ENCODE measurements around the gene PPP1CB.
A peak's percentile ranks its signal among the peaks of the same experiment; 100 is the strongest.
"Not testable (repeated sequence)": the region's sequence is repeated elsewhere in the genome, so short reads cannot be mapped to it uniquely, and the experiment has no call there.

Gene PPP1CB

GRCh38 chr2:28780496-28780895 is 28.9 kb downstream of the PPP1CB start:
- H3K27ac ChIP-seq (ENCODE audit: low read depth, low read length) = no peak overlapping the region
- no peaks in the 10 kb centered on the region for H3K9me3 ChIP-seq (ENCODE audit: insufficient read depth, low read depth, low read length)
- no peaks in the 10 kb centered on the region for H3K4me1 ChIP-seq (ENCODE audit: insufficient read depth, low read length)
- peaks cover 91% of the 10 kb centered on the region for H3K36me3 ChIP-seq (ENCODE audit: insufficient read depth, low read length)
- H3K4me3 ChIP-seq (ENCODE audit: low read length) = no peak overlapping the region
- no peak overlapping the region for H3K9ac ChIP-seq (ENCODE audit: low read depth, low read length)
- no peaks in the 10 kb centered on the region for H3K27me3 ChIP-seq (ENCODE audit: insufficient read depth, low read length)
- 93% methylated on average over 2 of the region's 2 CpGs for WGBS

- no peaks in the 10 kb centered on the region for H3K9me3 ChIP-seq (ENCODE audit: insufficient read depth, low read depth, low read length)
- peaks cover 95% of the 10 kb centered on the region for H3K36me3 ChIP-seq (ENCODE audit: insufficient read depth, low read length)
- H3K4me3 ChIP-seq (ENCODE audit: low read length) = no peak overlapping the region
- H3K27ac ChIP-seq (ENCODE audit: low read depth, low read length) = no peak overlapping the region
- H3K4me1 ChIP-seq (ENCODE audit: insufficient read depth, low read length) = no peaks in the 10 kb centered on the region
- H3K9ac ChIP-seq (ENCODE audit: low read depth, low read length) = no peak overlapping the region
- no peaks in the 10 kb centered on the region for H3K27me3 ChIP-seq (ENCODE audit: insufficient read depth, low read length)
- WGBS = 78% methylated on average over 3 of the region's 3 CpGs
These were observed 30.8 kb downstream of the PPP1CB start for GRCh38 chr2:28782423-28782822.

- H3K36me3 ChIP-seq (ENCODE audit: insufficient read depth, low read length) = peaks cover 94% of the 10 kb centered on the region
- not testable (repeated sequence) for H3K27ac ChIP-seq (ENCODE audit: low read depth, low read length); H3K4me3 ChIP-seq (ENCODE audit: low read length); H3K4me1 ChIP-seq (ENCODE audit: insufficient read depth, low read length); H3K9ac ChIP-seq (ENCODE audit: low read depth, low read length); H3K9me3 ChIP-seq (ENCODE audit: insufficient read depth, low read depth, low read length); H3K27me3 ChIP-seq (ENCODE audit: insufficient read depth, low read length)
- WGBS = 96% methylated on average over 7 of the region's 7 CpGs
These were observed 32.9 kb downstream of the PPP1CB start for GRCh38 chr2:28784570-28784969.

GRCh38 chr2:28796620-28797019 is 45.0 kb downstream of the PPP1CB start:
- Histone ChIP-seq H3K27me3 (ENCODE audit: insufficient read depth, low read length) (no peaks in the 10 kb centered on the region), H3K9ac (ENCODE audit: low read depth, low read length) (no peak overlapping the region), H3K4me3 (ENCODE audit: low read length) (no peak overlapping the region), H3K27ac (ENCODE audit: low read depth, low read length) (no peak overlapping the region), H3K36me3 (ENCODE audit: insufficient read depth, low read length) (peaks cover 93% of the 10 kb centered on the region), H3K4me1 (ENCODE audit: insufficient read depth, low read length) (no peaks in the 10 kb centered on the region), H3K9me3 (ENCODE audit: insufficient read depth, low read depth, low read length) (no peaks in the 10 kb centered on the region)
- WGBS = 95% methylated on average over 3 of the region's 4 CpGs

- H3K27me3 ChIP-seq (ENCODE audit: insufficient read depth, low read length) = no peaks in the 10 kb centered on the region
- H3K36me3 ChIP-seq (ENCODE audit: insufficient read depth, low read length) = peaks cover 64% of the 10 kb centered on the region
- WGBS = 95% methylated on average over 3 of the region's 3 CpGs
- H3K4me3 ChIP-seq (ENCODE audit: low read length) = no peak overlapping the region
- H3K27ac ChIP-seq (ENCODE audit: low read depth, low read length) = no peak overlapping the region
- H3K9ac ChIP-seq (ENCODE audit: low read depth, low read length) = no peak overlapping the region
- no peaks in the 10 kb centered on the region for H3K4me1 ChIP-seq (ENCODE audit: insufficient read depth, low read length)
- no peaks in the 10 kb centered on the region for H3K9me3 ChIP-seq (ENCODE audit: insufficient read depth, low read depth, low read length)
These were observed 50.1 kb downstream of the PPP1CB start for GRCh38 chr2:28801726-28802125.

GRCh38 chr2:28802975-28803429 is 51.4 kb downstream of the PPP1CB start:
- 96% methylated on average over 3 of the region's 4 CpGs for WGBS
- Histone ChIP-seq H3K4me1 (ENCODE audit: insufficient read depth, low read length) (no peaks in the 10 kb centered on the region), H3K4me3 (ENCODE audit: low read length) (no peak overlapping the region), H3K27me3 (ENCODE audit: insufficient read depth, low read length) (no peaks in the 10 kb centered on the region), H3K36me3 (ENCODE audit: insufficient read depth, low read length) (peaks cover 52% of the 10 kb centered on the region), H3K27ac (ENCODE audit: low read depth, low read length) (no peak overlapping the region), H3K9ac (ENCODE audit: low read depth, low read length) (no peak overlapping the region), H3K9me3 (ENCODE audit: insufficient read depth, low read depth, low read length) (no peaks in the 10 kb centered on the region)

GRCh38 chr2:28809927-28810326 is 58.3 kb downstream of the PPP1CB start:
- no peaks in the 10 kb centered on the region for H3K9me3 ChIP-seq (ENCODE audit: insufficient read depth, low read depth, low read length)
- 0 out of 2 replicates have a peak overlapping the region, but pooled peaks have one; percentile 25 for H3K9ac ChIP-seq (ENCODE audit: low read depth, low read length)
- 77% methylated on average over 10 of the region's 10 CpGs for WGBS
- no peaks in the 10 kb centered on the region for H3K36me3 ChIP-seq (ENCODE audit: insufficient read depth, low read length)
- peaks cover 27% of the 10 kb centered on the region for H3K27me3 ChIP-seq (ENCODE audit: insufficient read depth, low read length)
- H3K27ac ChIP-seq (ENCODE audit: low read depth, low read length) = no peak overlapping the region
- H3K4me1 ChIP-seq (ENCODE audit: insufficient read depth, low read length) = no peaks in the 10 kb centered on the region; the same call in 1 of the 2 replicates
- peak overlapping the region; percentile 57 for H3K4me3 ChIP-seq (ENCODE audit: low read length)

GRCh38 chr2:28810384-28811285 is 59.0 kb downstream of the PPP1CB start, which contains the start of gene SPDYA:
Gene SPDYA (plus strand): TSS chr2:28810834. CDS start chr2:28816015, 5,181 bp downstream.
- H3K4me1 ChIP-seq (ENCODE audit: insufficient read depth, low read length) = no peaks in the 10 kb centered on the region; the same call in 1 of the 2 replicates
- WGBS = 17% methylated on average over 97 of the region's 97 CpGs
- 0 out of 2 replicates have a peak within 1 kb of the TSS, but pooled peaks have one; percentile 25 for H3K9ac ChIP-seq (ENCODE audit: low read depth, low read length)
- H3K4me3 ChIP-seq (ENCODE audit: low read length) = peak within 1 kb of the TSS; percentile 57
- H3K36me3 ChIP-seq (ENCODE audit: insufficient read depth, low read length) = no peaks in the 10 kb centered on the region
- peaks cover 27% of the 10 kb centered on the region for H3K27me3 ChIP-seq (ENCODE audit: insufficient read depth, low read length)
- no peaks in the 10 kb centered on the region for H3K9me3 ChIP-seq (ENCODE audit: insufficient read depth, low read depth, low read length)
- H3K27ac ChIP-seq (ENCODE audit: low read depth, low read length) = no peak within 1 kb of the TSS

- Histone ChIP-seq H3K4me1 (ENCODE audit: insufficient read depth, low read length) (no peaks in the 10 kb centered on the region), H3K36me3 (ENCODE audit: insufficient read depth, low read length) (no peaks in the 10 kb centered on the region), H3K4me3 (ENCODE audit: low read length) (no peak overlapping the region), H3K27ac (ENCODE audit: low read depth, low read length) (no peak overlapping the region), H3K9ac (ENCODE audit: low read depth, low read length) (no peak overlapping the region), H3K27me3 (ENCODE audit: insufficient read depth, low read length) (no peaks in the 10 kb centered on the region), H3K9me3 (ENCODE audit: insufficient read depth, low read depth, low read length) (no peaks in the 10 kb centered on the region)
- WGBS = 98% methylated on average over 3 of the region's 3 CpGs
These were observed 66.4 kb downstream of the PPP1CB start for GRCh38 chr2:28818053-28818452.

- Histone ChIP-seq H3K36me3 (ENCODE audit: insufficient read depth, low read length) (no peaks in the 10 kb centered on the region), H3K4me1 (ENCODE audit: insufficient read depth, low read length) (no peaks in the 10 kb centered on the region), H3K27ac (ENCODE audit: low read depth, low read length) (no peak overlapping the region), H3K9ac (ENCODE audit: low read depth, low read length) (no peak overlapping the region), H3K4me3 (ENCODE audit: low read length) (no peak overlapping the region), H3K9me3 (ENCODE audit: insufficient read depth, low read depth, low read length) (no peaks in the 10 kb centered on the region), H3K27me3 (ENCODE audit: insufficient read depth, low read length) (no peaks in the 10 kb centered on the region)
- WGBS = 23% methylated on average over 7 of the region's 8 CpGs
These were observed 69.8 kb downstream of the PPP1CB start for GRCh38 chr2:28821295-28821958.

GRCh38 chr2:28822036-28822435 is 70.4 kb downstream of the PPP1CB start:
- H3K27me3 ChIP-seq (ENCODE audit: insufficient read depth, low read length) = no peaks in the 10 kb centered on the region
- H3K36me3 ChIP-seq (ENCODE audit: insufficient read depth, low read length) = no peaks in the 10 kb centered on the region
- H3K4me3 ChIP-seq (ENCODE audit: low read length) = no peak overlapping the region
- no peaks in the 10 kb centered on the region for H3K9me3 ChIP-seq (ENCODE audit: insufficient read depth, low read depth, low read length)
- H3K9ac ChIP-seq (ENCODE audit: low read depth, low read length) = no peak overlapping the region
- H3K27ac ChIP-seq (ENCODE audit: low read depth, low read length) = no peak overlapping the region
- no peaks in the 10 kb centered on the region for H3K4me1 ChIP-seq (ENCODE audit: insufficient read depth, low read length)

All from HUES64 (cell line).